GM12874 (cell line): Measurements from ENCODE around the gene ABTB2.

Experiments used
- CTCF ChIP-seq: IDR thresholded peaks from 2 replicates; pipeline ENCODE4 v1.5.1; 2011; ENCODE audit warnings: low read depth, mild to moderate bottlenecking, control low read depth, low read length, moderate library complexity; ENCODE audit not compliant: insufficient read depth

The ABTB2 gene

GRCh38 chr11:34252015-34252414 lies 105.8 kb downstream of the ABTB2 start:
- no peak for TF ChIP-seq CTCF

- TF ChIP-seq CTCF = no peak
Measured at GRCh38 chr11:34251589-34251980, 106.2 kb downstream of the ABTB2 start.

GRCh38 chr11:34250732-34251588 lies 106.8 kb downstream of the ABTB2 start:
- TF ChIP-seq CTCF = no peak

GRCh38 chr11:34250211-34250610 lies 107.6 kb downstream of the ABTB2 start:
- no peak for TF ChIP-seq CTCF

- no peak for TF ChIP-seq CTCF
Measured at GRCh38 chr11:34249439-34249838, 108.4 kb downstream of the ABTB2 start.

- no peak for TF ChIP-seq CTCF
Measured at GRCh38 chr11:34245041-34245440, 112.8 kb downstream of the ABTB2 start.

- no peak for TF ChIP-seq CTCF
Measured at GRCh38 chr11:34243600-34244464, 114.0 kb downstream of the ABTB2 start.
